Measurements from ENCODE around the gene UBXN6. TPM values are rescaled to one million over a fixed set of nuclear protein-coding genes. Genes with fewer than 3 reads are reported as not detected.

Gene UBXN6
- total RNA-seq, 1 donor from 2014 or later: 560 TPM

GRCh38 chr19:4483385-4483784, 25.8 kb upstream of the UBXN6 start:
- H3K27ac ChIP-seq: no peak overlapping the region
- no peaks in the 10 kb centered on the region for H3K9me3 ChIP-seq
- no peak overlapping the region for H3K4me3 ChIP-seq
- intact Hi-C loops (cut with DNase I): no loop called here
- no peaks in the 10 kb centered on the region for H3K27me3 ChIP-seq
- no peak for DNase-seq (ENCODE audit: low spot score in 2 of 2)
- no peak for TF ChIP-seq CTCF (IDR thresholded peaks at IDR 0.05)
- H3K4me1 ChIP-seq: no peaks in the 10 kb centered on the region
- H3K36me3 ChIP-seq: peaks cover 11 to 40% of the 10 kb centered on the region in 2 donors

DNA sequence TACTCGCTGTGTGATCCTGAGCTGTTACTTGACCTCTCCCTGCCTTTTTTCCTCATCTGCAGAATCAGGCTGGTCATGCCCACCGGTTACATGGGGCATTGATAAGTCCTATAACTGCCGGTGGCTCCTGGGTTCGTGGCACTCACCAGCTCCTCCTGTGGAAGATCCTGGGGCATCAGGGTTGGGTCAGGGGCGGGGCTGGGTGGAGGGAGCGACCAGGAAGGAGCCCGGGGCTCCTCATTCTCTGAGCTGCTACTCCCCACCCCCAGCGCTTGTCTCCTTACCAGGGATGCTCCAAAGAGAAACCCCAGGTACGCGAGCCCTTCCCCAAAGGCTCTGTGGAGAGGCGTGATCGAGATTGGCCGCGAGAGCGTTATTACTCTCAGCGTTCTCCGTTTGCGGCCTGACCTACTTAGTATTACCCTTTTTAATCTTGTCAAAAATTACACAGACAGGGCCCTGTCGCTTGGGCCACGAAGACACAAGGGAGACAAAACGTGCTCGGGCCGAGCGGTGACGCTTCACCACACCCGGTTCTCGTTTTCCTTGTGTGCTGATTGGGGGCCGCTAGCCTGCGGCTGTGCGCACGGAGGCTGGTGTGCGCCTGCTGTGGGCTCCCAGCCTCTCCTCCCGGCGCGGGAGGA, 25.2 kb upstream of the UBXN6 start:
- no peaks in the 10 kb centered on the region for H3K4me1 ChIP-seq
- peaks cover 5 to 38% of the 10 kb centered on the region in 2 donors for H3K36me3 ChIP-seq
- no peaks in the 10 kb centered on the region for H3K9me3 ChIP-seq
- no peak for TF ChIP-seq CTCF (IDR thresholded peaks at IDR 0.05)
- H3K4me3 ChIP-seq: no peak overlapping the region
- H3K27me3 ChIP-seq: no peaks in the 10 kb centered on the region
- intact Hi-C loops (cut with DNase I): no loop called here
- no peak for DNase-seq (ENCODE audit: low spot score in 2 of 2)
- no peak overlapping the region for H3K27ac ChIP-seq

- no peak for DNase-seq (ENCODE audit: low spot score in 2 of 2)
- intact Hi-C loops (cut with DNase I): no loop called here
- peaks cover 20 to 43% of the 10 kb centered on the region in 2 donors for H3K36me3 ChIP-seq
These were observed 19.6 kb upstream of the UBXN6 start for GRCh38 chr19:4477034-4477801.

GRCh38 chr19:4474514-4475022, 17.0 kb upstream of the UBXN6 start:
- H3K4me1 ChIP-seq: peaks cover 7 to 28% of the 10 kb centered on the region in 2 donors
- intact Hi-C loops (cut with DNase I): loop anchor here (5.0 kb wide), 2 partner anchors 72 to 227 kb away; partner anchors contain the start of genes CHAF1A, SH3GL1 and YJU2
- H3K36me3 ChIP-seq: peaks cover 20 to 27% of the 10 kb centered on the region in 2 donors
- no peak for DNase-seq (ENCODE audit: low spot score in 2 of 2)
- no peaks in the 10 kb centered on the region for H3K9me3 ChIP-seq
- H3K27me3 ChIP-seq: no peaks in the 10 kb centered on the region
- H3K4me3 ChIP-seq: peak overlapping the region; percentile 1 to 100
- no peak overlapping the region for H3K27ac ChIP-seq
- no peak for TF ChIP-seq CTCF (IDR thresholded peaks at IDR 0.05)

More at GRCh38 chr19:4477034-4477801, 19.6 kb upstream of the UBXN6 start:
- H3K4me3 ChIP-seq: no peak overlapping the region
- no peaks in the 10 kb centered on the region for H3K27me3 ChIP-seq
- no peaks in the 10 kb centered on the region for H3K9me3 ChIP-seq
- H3K27ac ChIP-seq: no peak overlapping the region
- peaks cover 7 to 24% of the 10 kb centered on the region in 2 donors for H3K4me1 ChIP-seq
- no peak for TF ChIP-seq CTCF (IDR thresholded peaks at IDR 0.05)

DNA sequence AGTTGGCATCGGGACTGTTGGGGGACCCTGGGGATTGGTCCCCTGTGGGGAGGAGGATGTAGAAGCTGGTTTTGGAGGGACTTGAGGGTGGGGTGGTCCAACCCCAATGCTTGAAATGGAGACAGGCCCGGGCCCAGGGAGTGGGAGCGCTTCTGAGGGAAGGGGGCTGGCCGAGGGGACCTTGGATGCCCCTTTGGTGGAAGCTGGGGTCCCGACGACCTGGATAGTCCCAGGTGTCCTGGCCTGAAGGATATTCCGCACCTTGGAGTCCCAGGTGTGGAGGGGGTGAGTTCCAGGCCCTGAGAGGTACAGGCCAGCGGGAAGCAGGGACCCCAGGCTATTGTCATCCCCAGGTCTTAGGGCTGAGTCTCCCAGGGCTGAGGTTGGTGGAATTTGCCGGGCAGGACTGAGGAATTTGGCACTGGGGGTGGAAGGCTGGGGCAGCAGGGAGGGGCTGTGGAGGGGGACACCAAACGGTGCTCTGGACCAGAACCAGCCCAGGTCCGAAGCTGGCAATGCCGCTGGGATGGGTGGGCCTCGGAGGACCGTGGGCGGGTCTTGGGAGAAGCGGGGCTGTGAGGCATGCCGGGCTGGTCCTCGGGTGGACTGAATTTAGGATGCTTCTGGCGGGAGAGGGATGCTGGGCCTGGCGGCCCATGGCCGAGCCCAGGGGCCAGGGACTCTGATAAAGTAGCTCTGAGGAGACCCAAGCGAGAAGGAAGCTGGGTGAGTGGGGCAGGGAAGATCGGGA, 16.3 kb upstream of the UBXN6 start:
- intact Hi-C loops (cut with DNase I): loop anchor here (5.0 kb wide), 2 partner anchors 72 to 227 kb away; partner anchors contain the start of genes CHAF1A, SH3GL1 and YJU2
- Histone ChIP-seq H3K27ac (no peak overlapping the region), H3K4me3 (peak overlapping the region; percentile 94 to 100)

More for the DNA sequence above, 16.3 kb upstream of the UBXN6 start:
- peaks cover 20 to 27% of the 10 kb centered on the region in 2 donors for H3K36me3 ChIP-seq
- H3K4me1 ChIP-seq: peaks cover 7 to 28% of the 10 kb centered on the region in 2 donors
- TF ChIP-seq CTCF (IDR thresholded peaks at IDR 0.05): no peak
- no peak for DNase-seq (ENCODE audit: low spot score in 2 of 2)
- H3K27me3 ChIP-seq: no peaks in the 10 kb centered on the region
- no peaks in the 10 kb centered on the region for H3K9me3 ChIP-seq

Data from ascending aorta (tissue), 2 donors.